Embryonic facial prominence (tissue), 1 donor: Measurements from ENCODE around the gene SYT14.
"Not testable (repeated sequence)": the region's sequence is repeated elsewhere in the genome, so short reads cannot be mapped to it uniquely, and the experiment has no call there.

Experiments
- DNase-seq: peaks from one replicate; pipeline ENCODE4 v3.0.0-alpha.2; 2016; ENCODE audit errors: extremely low spot score

SYT14 gene

GRCh38 chr1:210025870-210026269 is 87.9 kb downstream of the SYT14 start:
- DNase-seq, result no peak

- no peak for DNase-seq
Observed at GRCh38 chr1:210027994-210028393, 90.0 kb downstream of the SYT14 start.

GRCh38 chr1:210031473-210031872 is 93.5 kb downstream of the SYT14 start:
- no peak for DNase-seq

- no peak for DNase-seq
Observed at GRCh38 chr1:210043058-210043457, 105.0 kb downstream of the SYT14 start.

- no peak for DNase-seq
Observed at GRCh38 chr1:210049616-210050015, 111.6 kb downstream of the SYT14 start.

- not testable (repeated sequence) for DNase-seq
Observed at GRCh38 chr1:210050491-210050890, 112.5 kb downstream of the SYT14 start.

GRCh38 chr1:210053126-210053525 is 115.1 kb downstream of the SYT14 start:
- DNase-seq, result no peak

GRCh38 chr1:210057593-210057992 is 119.6 kb downstream of the SYT14 start:
- DNase-seq, result no peak

- no peak for DNase-seq
Observed at GRCh38 chr1:210061992-210062391, 124.0 kb downstream of the SYT14 start.

- no peak for DNase-seq
Observed at GRCh38 chr1:210070531-210070930, 132.5 kb downstream of the SYT14 start.

GRCh38 chr1:210072129-210072528 is 134.1 kb downstream of the SYT14 start:
- DNase-seq, result peak; percentile 13

GRCh38 chr1:210072896-210073504 is 135.0 kb downstream of the SYT14 start:
- DNase-seq, result no peak

- no peak for DNase-seq
Observed at GRCh38 chr1:210074904-210075303, 136.9 kb downstream of the SYT14 start.

GRCh38 chr1:210076620-210077019 is 138.6 kb downstream of the SYT14 start:
- DNase-seq, result no peak

GRCh38 chr1:210081494-210081893 is 143.5 kb downstream of the SYT14 start:
- no peak for DNase-seq

- DNase-seq, result no peak
Observed at GRCh38 chr1:210085359-210085758, 147.3 kb downstream of the SYT14 start.

- DNase-seq, result no peak
Observed at GRCh38 chr1:210087058-210087457, 149.0 kb downstream of the SYT14 start.

- DNase-seq, result no peak
Observed at GRCh38 chr1:210089855-210090254, 151.8 kb downstream of the SYT14 start.

- DNase-seq, result no peak
Observed at GRCh38 chr1:210092366-210092765, 154.3 kb downstream of the SYT14 start.

GRCh38 chr1:210093461-210093860 is 155.4 kb downstream of the SYT14 start:
- no peak for DNase-seq

- no peak for DNase-seq
Observed at GRCh38 chr1:210098356-210098755, 160.3 kb downstream of the SYT14 start.

GRCh38 chr1:210099921-210100320 is 161.9 kb downstream of the SYT14 start:
- no peak for DNase-seq

- DNase-seq, result no peak
Observed at GRCh38 chr1:210104103-210104502, 166.1 kb downstream of the SYT14 start.

- DNase-seq, result not testable (repeated sequence)
Observed at GRCh38 chr1:210112906-210113305, 174.9 kb downstream of the SYT14 start.
